SK-N-SH (cell line): ENCODE results near the gene ENTPD2. TPM values are rescaled to one million over a fixed set of nuclear protein-coding genes. Genes with fewer than 3 reads are reported as not detected.

Experiments used
- CTCF ChIA-PET: fragments of 300-600, 350-600 bp; formaldehyde crosslinking; extraction: SDS; loops from one replicate; lab custom pipeline; 2021; lab: Yijun Ruan, JAX
- POLR2A ChIA-PET: fragments of 350-600 bp; sonication (Branson Sonifier 250); formaldehyde crosslinking; extraction: SDS; loops from one replicate; lab custom pipeline; 2020; ENCODE audit warnings: antibody characterized with exemption, inconsistent platforms; lab: Yijun Ruan, JAX
- DNase-seq: peaks from one replicate; pipeline ENCODE4 v3.0.0; 2012
- H2AFZ ChIP-seq: fragments of 200-600 bp; sonication (generic); 2 replicates; pipeline ENCODE4 v1.8.1; 2016; ENCODE audit warnings: antibody characterized with exemption, mild to moderate bottlenecking, low read depth
- H3F3A ChIP-seq: fragments of 200-600 bp; sonication (generic); replicated peaks from 2 replicates; pipeline ENCODE3; 2016; ENCODE audit warnings: antibody characterized with exemption, mild to moderate bottlenecking; ENCODE audit not compliant: insufficient read depth
- H3K27ac ChIP-seq, 2 experiments: fragments of 200-500 bp in 1 of 2; fragments of 200-600 bp in 1 of 2; sonication (Bioruptor generic) in 1 of 2; sonication (generic), shearing (Covaris generic) in 1 of 2; 2 replicates each; pipeline versions ENCODE4 v1.5.1 to v1.6.1; 2014 to 2016; ENCODE audit warnings: low read depth in 2 of 2, inconsistent platforms in 1 of 2, low read length in 1 of 2, mild to moderate bottlenecking in 1 of 2, mixed read lengths in 1 of 2
- H3K27me3 ChIP-seq: fragments of 200-600 bp; sonication (generic), shearing (Covaris generic); 2 replicates; pipeline ENCODE4 v1.6.1; 2016; ENCODE audit warnings: mixed run types; ENCODE audit not compliant: insufficient read depth
- H3K36me3 ChIP-seq, 2 experiments: fragments of 200-500 bp in 1 of 2; fragments of 200-600 bp in 1 of 2; sonication (Bioruptor generic) in 1 of 2; sonication (generic) in 1 of 2; replicated peaks in 1 of 2; 2 replicates each; pipeline versions ENCODE3 to v1.5.1; 2014 to 2016; ENCODE audit warnings: low read length in 1 of 2, mild to moderate bottlenecking in 1 of 2; ENCODE audit not compliant: insufficient read depth in 2 of 2, control insufficient read depth in 1 of 2
- H3K4me1 ChIP-seq, 2 experiments: fragments of 200-500 bp in 1 of 2; fragments of 200-600 bp in 1 of 2; sonication (Bioruptor generic) in 1 of 2; sonication (generic), shearing (Covaris generic) in 1 of 2; 2 replicates each; pipeline versions ENCODE4 v1.5.1 to v1.6.1; 2014 to 2016; ENCODE audit warnings: low read depth in 1 of 2, low read length in 1 of 2, mixed run types in 1 of 2; ENCODE audit not compliant: insufficient read depth in 2 of 2, control insufficient read depth in 1 of 2
- H3K4me2 ChIP-seq: fragments of 200-600 bp; sonication (generic), shearing (Covaris generic); 2 replicates; pipeline ENCODE4 v1.6.1; 2017; ENCODE audit warnings: mixed run types
- H3K4me3 ChIP-seq, 2 experiments: fragments of 200-500 bp in 1 of 2; fragments of 200-600 bp in 1 of 2; sonication (Bioruptor generic) in 1 of 2; sonication (generic), shearing (Covaris generic) in 1 of 2; 2 replicates each; pipeline versions ENCODE4 v1.5.1 to v1.8.1; 2014 to 2016; ENCODE audit warnings: low read depth in 2 of 2, inconsistent platforms in 1 of 2, low read length in 1 of 2, mild to moderate bottlenecking in 1 of 2, mixed read lengths in 1 of 2, moderate library complexity in 1 of 2
- H3K79me2 ChIP-seq: fragments of 200-600 bp; sonication (generic); 2 replicates; pipeline ENCODE4 v1.8.1; 2017; ENCODE audit warnings: mild to moderate bottlenecking; ENCODE audit not compliant: insufficient read depth
- H3K9ac ChIP-seq: fragments of 200-600 bp; sonication (generic); 2 replicates; pipeline ENCODE4 v1.6.1; 2017; ENCODE audit warnings: mixed run types
- H3K9me2 ChIP-seq: fragments of 200-600 bp; sonication (generic); 2 replicates; pipeline ENCODE4 v1.6.1; 2017; ENCODE audit warnings: mixed run types
- H3K9me3 ChIP-seq: fragments of 200-600 bp; sonication (generic); 2 replicates; pipeline ENCODE4 v1.6.1; 2017; ENCODE audit warnings: mixed run types, mild to moderate bottlenecking, moderate library complexity
- H4K20me1 ChIP-seq: fragments of 200-600 bp; sonication (generic); 2 replicates; pipeline ENCODE4 v1.6.1; 2017; ENCODE audit warnings: mild to moderate bottlenecking, mixed run types; ENCODE audit not compliant: insufficient read depth
- CHD2 ChIP-seq: fragments of 150-350 bp; IDR thresholded peaks from 2 replicates; pipeline ENCODE4 v1.6.1; 2018; ENCODE audit warnings: low read length; ENCODE audit not compliant: partially characterized antibody
- ELF1 ChIP-seq: IDR thresholded peaks from 2 replicates; pipeline ENCODE4 v1.4.0; 2012
- FOSL2 ChIP-seq: IDR thresholded peaks from 2 replicates; pipeline ENCODE4 v1.4.0; 2012; ENCODE audit warnings: low read depth, mild to moderate bottlenecking, moderate library complexity, borderline replicate concordance
- GABPA ChIP-seq: IDR thresholded peaks from 2 replicates; pipeline ENCODE4 v1.4.0; 2012; ENCODE audit warnings: low read depth, mild to moderate bottlenecking
- GATA2 ChIP-seq: sonication (generic); formaldehyde crosslinking; IDR thresholded peaks from 2 replicates; pipeline ENCODE4 v1.5.0; 2020; ENCODE audit warnings: mild to moderate bottlenecking, missing genetic modification reagents
- IRF3 ChIP-seq: fragments of 150-350 bp; IDR thresholded peaks from 2 replicates; pipeline ENCODE4 v1.6.1; 2016; ENCODE audit warnings: mild to moderate bottlenecking, low read depth, low read length
- JUND ChIP-seq: IDR thresholded peaks from 2 replicates; pipeline ENCODE4 v1.4.0; 2012
- MAX ChIP-seq: IDR thresholded peaks from 2 replicates; pipeline ENCODE4 v1.4.0; 2012; ENCODE audit warnings: low read depth
- MXI1 ChIP-seq: IDR thresholded peaks from 2 replicates; pipeline ENCODE4 v1.6.1; 2012; ENCODE audit warnings: mild to moderate bottlenecking, low read depth, low read length, improper control_type of control experiment
- PBX3 ChIP-seq: IDR thresholded peaks from 2 replicates; pipeline ENCODE4; 2012
- POLR2AphosphoS5 ChIP-seq: IDR thresholded peaks from 2 replicates; pipeline ENCODE4 v1.6.1; 2012; ENCODE audit warnings: low read depth, low read length
- REST ChIP-seq: IDR thresholded peaks from 2 replicates; pipeline ENCODE4 v1.6.1; 2012; ENCODE audit warnings: mild to moderate bottlenecking, low read depth, low read length, moderate library complexity
- SIN3A ChIP-seq: IDR thresholded peaks from 2 replicates; pipeline ENCODE4 v1.6.1; 2012; ENCODE audit warnings: low read depth, mild to moderate bottlenecking, low read length, moderate library complexity, borderline replicate concordance
- USF2 ChIP-seq: fragments of 150-350 bp; IDR thresholded peaks from 2 replicates; pipeline ENCODE4 v1.6.1; 2017; ENCODE audit warnings: antibody characterized with exemption, low read length, low read depth, borderline replicate concordance
- ZBTB33 ChIP-seq: IDR thresholded peaks from 2 replicates; pipeline ENCODE4 v1.4.0; 2012; ENCODE audit warnings: low read depth, borderline replicate concordance
- WGBS: methylation state at CpG from one replicate; pipeline ENCODE4 v1.1.6; 2017; ENCODE audit warnings: low lambda C conversion rate; 5-methylcytosine and 5-hydroxymethylcytosine counted together
- polyA plus RNA-seq, 3 experiments: library from polyadenylated mRNA; depleted of rRNA; stranded (reverse); fragments of >200 nt; gene quantifications; 2 replicates each; pipeline ENCODE4 v1.2.3, GENCODE V29; 2012

The ENTPD2 gene
- polyA plus RNA-seq, 1 of the 3 experiments (the other 2 are of a cell fraction): not detected

GRCh38 chr9:137041124-137041523 is 12.7 kb downstream of the ENTPD2 start (continued):
- TF ChIP-seq REST (no peak), MXI1 (no peak), CHD2 (no peak), GATA2 (CRISPR knock-in tag) (no peak), ELF1 (no peak)

DNA sequence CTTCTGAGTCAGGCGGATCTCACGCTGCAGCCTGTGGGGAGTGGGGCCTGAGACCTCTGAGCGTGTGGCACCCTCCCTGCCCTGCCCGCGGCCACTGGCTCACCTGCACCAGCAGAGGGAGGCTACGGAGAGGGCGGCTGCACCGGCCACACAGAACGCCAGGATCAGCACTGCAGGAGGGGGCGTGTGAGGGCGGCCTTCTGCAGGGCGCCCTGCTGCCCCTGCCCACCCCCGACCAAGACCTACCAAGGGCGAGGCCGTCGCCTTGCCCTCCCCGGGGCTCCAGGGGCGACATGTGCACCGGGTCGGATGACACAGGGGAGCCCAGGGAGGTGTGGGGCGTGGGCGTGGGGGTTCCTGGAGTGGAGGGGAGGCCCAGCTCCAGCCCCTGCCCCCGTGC is 13.3 kb downstream of the ENTPD2 start:
- Histone ChIP-seq H3K9me3 (no peaks in the 10 kb centered on the region), H3F3A (no peaks in the 10 kb centered on the region), H2AFZ (no peak overlapping the region), H3K4me3 (no peak overlapping the region), H3K27me3 (no peaks in the 10 kb centered on the region), H3K36me3 (peaks cover 0 to 19% of the 10 kb centered on the region in 2 experiments), H3K9ac (no peak overlapping the region), H3K9me2 (no peaks in the 10 kb centered on the region), H3K79me2 (no peaks in the 10 kb centered on the region), H3K27ac (no peak overlapping the region), H3K4me1 (peaks cover 11 to 20% of the 10 kb centered on the region in 2 experiments; a peak in 2 of 4 replicates), H3K4me2 (no peak overlapping the region), H4K20me1 (peaks cover 21% of the 10 kb centered on the region)
- POLR2A ChIA-PET: no interaction called here
- no peak for DNase-seq
- CTCF ChIA-PET: interaction anchor here (1.0 to 19.8 kb wide), 3 partner anchors 9 to 198 kb away, joined by 4 to 803 read pairs (median 4); partner anchors contain the start of genes AJM1 and SAPCD2
- TF ChIP-seq PBX3: no peak
- no peak for TF ChIP-seq REST
- TF ChIP-seq MAX: no peak
- no peak for TF ChIP-seq JUND
- TF ChIP-seq POLR2AphosphoS5: no peak
- TF ChIP-seq FOSL2: no peak
- TF ChIP-seq SIN3A: no peak
- no peak for TF ChIP-seq IRF3
- no peak for TF ChIP-seq ZBTB33
- TF ChIP-seq USF2: no peak
- TF ChIP-seq GABPA: no peak
- WGBS: 85% methylated on average over 9 of the region's 23 CpGs
